Measurements from ENCODE around the gene COQ8B. TPM values are rescaled to one million over a fixed set of nuclear protein-coding genes. Genes with fewer than 3 reads are reported as not detected.

The COQ8B gene
- total and polyA plus RNA-seq, 4 donors, result 34.7 to 78.8 (median 52.3) TPM

DNA sequence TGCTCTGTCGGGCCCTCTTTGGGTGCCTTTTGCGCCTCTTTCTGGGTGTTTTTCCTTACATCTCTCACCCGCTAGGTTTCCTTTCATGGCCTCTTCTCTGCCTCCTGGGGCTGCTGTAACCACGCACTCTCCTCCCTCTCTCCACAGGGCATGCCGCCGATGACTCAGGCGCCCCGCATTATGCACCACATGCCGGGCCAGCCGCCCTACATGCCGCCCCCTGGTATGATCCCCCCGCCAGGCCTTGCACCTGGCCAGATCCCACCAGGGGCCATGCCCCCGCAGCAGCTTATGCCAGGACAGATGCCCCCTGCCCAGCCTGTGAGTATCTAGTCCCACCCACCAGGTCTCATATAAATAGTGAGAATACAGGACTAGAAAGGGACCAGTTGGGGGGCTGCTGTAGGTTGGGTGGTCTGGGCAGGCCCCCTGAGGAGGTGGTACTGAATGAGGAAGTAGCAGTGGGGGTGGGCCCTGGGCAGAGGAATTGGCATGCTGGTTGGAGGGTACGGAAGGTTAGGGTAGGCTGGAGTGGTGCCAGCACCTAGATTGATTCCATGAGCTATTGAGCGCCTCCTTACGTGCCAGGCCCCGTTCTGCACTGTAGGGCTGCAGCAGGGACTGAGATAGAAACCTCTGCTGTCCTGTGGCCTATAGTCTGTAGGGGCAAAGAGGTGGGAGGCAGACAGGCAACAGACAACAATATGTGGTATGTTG is 46.2 kb upstream of the COQ8B start:
- no peak for ATAC-seq (ENCODE audit: insufficient read depth, low FRiP score)
- Histone ChIP-seq H3K36me3 (ENCODE audit: control insufficient read depth in 4 of 4, insufficient read depth in 4 of 4, low read length in 4 of 4) (peaks cover 51 to 71% (median 56%) of the 10 kb centered on the region in 4 donors), H3K27ac (ENCODE audit: low read depth in 1 of 2, low read length in 1 of 2) (no peak overlapping the region), H3K4me3 (no peak overlapping the region), H3K27me3 (ENCODE audit: control insufficient read depth in 3 of 3, insufficient read depth in 3 of 3, low read length in 2 of 3) (no peaks in the 10 kb centered on the region), H3K4me1 (ENCODE audit: control insufficient read depth in 5 of 5, insufficient read depth in 5 of 5, low read length in 5 of 5) (no peaks in the 10 kb centered on the region), H3K9ac (ENCODE audit: insufficient read depth in 1 of 2, low read length in 2 of 2) (no peak overlapping the region), H3K9me3 (ENCODE audit: control insufficient read depth in 4 of 4, insufficient read depth in 3 of 4, low read length in 3 of 4) (no peaks in the 10 kb centered on the region)
- TF ChIP-seq, protein P1, sequence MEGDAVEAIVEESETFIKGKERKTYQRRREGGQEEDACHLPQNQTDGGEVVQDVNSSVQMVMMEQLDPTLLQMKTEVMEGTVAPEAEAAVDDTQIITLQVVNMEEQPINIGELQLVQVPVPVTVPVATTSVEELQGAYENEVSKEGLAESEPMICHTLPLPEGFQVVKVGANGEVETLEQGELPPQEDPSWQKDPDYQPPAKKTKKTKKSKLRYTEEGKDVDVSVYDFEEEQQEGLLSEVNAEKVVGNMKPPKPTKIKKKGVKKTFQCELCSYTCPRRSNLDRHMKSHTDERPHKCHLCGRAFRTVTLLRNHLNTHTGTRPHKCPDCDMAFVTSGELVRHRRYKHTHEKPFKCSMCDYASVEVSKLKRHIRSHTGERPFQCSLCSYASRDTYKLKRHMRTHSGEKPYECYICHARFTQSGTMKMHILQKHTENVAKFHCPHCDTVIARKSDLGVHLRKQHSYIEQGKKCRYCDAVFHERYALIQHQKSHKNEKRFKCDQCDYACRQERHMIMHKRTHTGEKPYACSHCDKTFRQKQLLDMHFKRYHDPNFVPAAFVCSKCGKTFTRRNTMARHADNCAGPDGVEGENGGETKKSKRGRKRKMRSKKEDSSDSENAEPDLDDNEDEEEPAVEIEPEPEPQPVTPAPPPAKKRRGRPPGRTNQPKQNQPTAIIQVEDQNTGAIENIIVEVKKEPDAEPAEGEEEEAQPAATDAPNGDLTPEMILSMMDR (IDR thresholded peaks at IDR 0.05; ENCODE audit: control extremely low read depth, extremely low read depth), result no peak
- no peak for DNase-seq
- 91 to 92% methylated on average over 17 of the region's 17 CpGs for WGBS, 2 donors

DNA sequence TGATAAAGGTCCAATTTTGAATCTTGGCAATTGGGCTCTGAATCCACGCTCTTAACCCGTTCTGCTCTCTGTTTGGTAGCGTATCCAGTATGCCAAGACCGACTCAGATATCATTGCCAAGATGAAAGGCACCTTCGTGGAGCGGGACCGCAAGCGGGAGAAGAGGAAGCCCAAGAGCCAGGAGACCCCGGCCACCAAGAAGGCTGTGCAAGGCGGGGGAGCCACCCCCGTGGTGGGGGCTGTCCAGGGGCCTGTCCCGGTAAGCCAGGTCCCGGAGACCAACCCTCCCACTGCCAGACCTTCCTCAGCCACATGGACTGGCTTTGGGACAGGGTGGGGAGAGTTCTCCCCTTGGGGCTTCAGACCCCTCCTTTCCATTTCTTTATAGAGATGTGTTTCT is 42.7 kb upstream of the COQ8B start:
- Histone ChIP-seq H3K9ac (ENCODE audit: insufficient read depth in 1 of 2, low read length in 2 of 2) (no peak overlapping the region), H3K4me3 (no peak overlapping the region), H3K4me1 (ENCODE audit: control insufficient read depth in 5 of 5, insufficient read depth in 5 of 5, low read length in 5 of 5) (peaks cover 0 to 16% (median 5%) of the 10 kb centered on the region in 5 donors), H3K36me3 (ENCODE audit: control insufficient read depth in 4 of 4, insufficient read depth in 4 of 4, low read length in 4 of 4) (peaks cover 46 to 69% (median 51%) of the 10 kb centered on the region in 4 donors), H3K27ac (ENCODE audit: low read depth in 1 of 2, low read length in 1 of 2) (no peak overlapping the region), H3K9me3 (ENCODE audit: control insufficient read depth in 4 of 4, insufficient read depth in 3 of 4, low read length in 3 of 4) (no peaks in the 10 kb centered on the region), H3K27me3 (ENCODE audit: control insufficient read depth in 3 of 3, insufficient read depth in 3 of 3, low read length in 2 of 3) (no peaks in the 10 kb centered on the region)
- TF ChIP-seq, protein P1 (IDR thresholded peaks at IDR 0.05; ENCODE audit: control extremely low read depth, extremely low read depth), result no peak
- ATAC-seq (ENCODE audit: insufficient read depth, low FRiP score) (no peak), DNase-seq (no peak)
- WGBS, 2 donors, result 94 to 98% methylated on average over 13 of the region's 13 CpGs

- H3K9ac ChIP-seq (ENCODE audit: insufficient read depth in 1 of 2, low read length in 2 of 2), result no peak overlapping the region
- 98 to 100% methylated on average over 3 of the region's 3 CpGs for WGBS, 2 donors
These were observed 41.8 kb upstream of the COQ8B start for GRCh38 chr19:40758491-40758890.

More at GRCh38 chr19:40758491-40758890, 41.8 kb upstream of the COQ8B start:
- DNase-seq (no peak), ATAC-seq (ENCODE audit: insufficient read depth, low FRiP score) (no peak)
- Histone ChIP-seq H3K4me1 (ENCODE audit: control insufficient read depth in 5 of 5, insufficient read depth in 5 of 5, low read length in 5 of 5) (peaks cover 0 to 19% (median 6%) of the 10 kb centered on the region in 5 donors), H3K27me3 (ENCODE audit: control insufficient read depth in 3 of 3, insufficient read depth in 3 of 3, low read length in 2 of 3) (no peaks in the 10 kb centered on the region), H3K36me3 (ENCODE audit: control insufficient read depth in 4 of 4, insufficient read depth in 4 of 4, low read length in 4 of 4) (peaks cover 38 to 60% (median 43%) of the 10 kb centered on the region in 4 donors), H3K4me3 (no peak overlapping the region), H3K27ac (ENCODE audit: low read depth in 1 of 2, low read length in 1 of 2) (no peak overlapping the region), H3K9me3 (ENCODE audit: control insufficient read depth in 4 of 4, insufficient read depth in 3 of 4, low read length in 3 of 4) (no peaks in the 10 kb centered on the region)
- TF ChIP-seq, protein P1 (IDR thresholded peaks at IDR 0.05; ENCODE audit: control extremely low read depth, extremely low read depth), result no peak
